Progenitor cell of endocrine pancreas (in vitro differentiated cells): ENCODE data around the gene HS3ST5. TPM values are rescaled to one million over a fixed set of nuclear protein-coding genes. Genes with fewer than 3 reads are reported as not detected.
"Not testable (repeated sequence)": the region's sequence is repeated elsewhere in the genome, so short reads cannot be mapped to it uniquely, and the experiment has no call there.

Experiments
- DNase-seq: peaks from one replicate; pipeline ENCODE4 v3.0.0; 2021; ENCODE audit warnings: low spot score; ENCODE audit not compliant: unreplicated experiment
- H3K27ac Mint-ChIP-seq: 2 replicates; pipeline ENCODE4 v1.8.0; 2021; ENCODE audit warnings: mild to moderate bottlenecking, moderate library complexity, mixed read lengths
- H3K27me3 Mint-ChIP-seq: 2 replicates; pipeline ENCODE4 v1.8.0; 2021; ENCODE audit warnings: mixed read lengths
- H3K36me3 Mint-ChIP-seq: 2 replicates; pipeline ENCODE4 v1.8.0; 2022; ENCODE audit warnings: mixed read lengths; ENCODE audit not compliant: insufficient read depth
- H3K4me1 Mint-ChIP-seq: 2 replicates; pipeline ENCODE4 v1.8.0; 2021; ENCODE audit warnings: low read depth, mixed read lengths
- H3K4me3 Mint-ChIP-seq: 2 replicates; pipeline ENCODE4 v1.8.0; 2021; ENCODE audit warnings: low read depth, mild to moderate bottlenecking, moderate library complexity, mixed read lengths
- H3K9me3 Mint-ChIP-seq: 2 replicates; pipeline ENCODE4 v1.8.0; 2021; ENCODE audit warnings: low read depth, mixed read lengths
- CTCF ChIP-seq: fragments of 200-600 bp; sonication (generic); IDR thresholded peaks from one replicate; pipeline ENCODE4 v1.5.0; 2021; ENCODE audit warnings: antibody characterized with exemption, mild to moderate bottlenecking; ENCODE audit not compliant: unreplicated experiment
- total RNA-seq: library from RNA; stranded (reverse); gene quantifications from 2 replicates; pipeline ENCODE4 v1.2.1, GENCODE V29; 2021

Gene HS3ST5
- total RNA-seq, 1 donor from 2014 or later = 0.31 TPM

- Mint-ChIP-seq H3K4me3 (no peak overlapping the region), H3K9me3 (peaks cover 6% of the 10 kb centered on the region), H3K36me3 (no peaks in the 10 kb centered on the region), H3K27me3 (no peaks in the 10 kb centered on the region), H3K27ac (no peak overlapping the region), H3K4me1 (no peaks in the 10 kb centered on the region)
- TF ChIP-seq CTCF = no peak
- DNase-seq = no peak
Observed at GRCh38 chr6:114315831-114316595, 26.8 kb downstream of the HS3ST5 start.

DNA sequence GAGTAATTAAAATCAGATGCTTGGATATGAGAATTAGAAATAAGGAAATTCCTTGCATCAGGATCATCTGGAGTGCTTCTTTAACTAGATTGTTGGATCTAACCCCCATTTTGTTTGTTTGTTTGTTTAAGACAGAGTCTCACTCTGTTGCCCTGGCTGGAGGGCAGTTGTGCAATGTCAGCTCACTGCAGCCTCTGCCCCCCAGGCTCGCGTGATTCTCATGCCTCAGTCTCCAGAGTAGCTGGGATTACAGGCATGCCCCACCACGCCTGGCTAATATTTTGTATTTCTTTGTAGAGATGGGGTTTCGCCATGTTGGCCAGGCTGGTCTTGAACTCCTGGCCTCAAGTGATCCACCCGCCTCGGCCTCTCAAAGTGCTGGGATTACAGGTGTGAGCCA lies 29.0 kb downstream of the HS3ST5 start:
- not testable (repeated sequence) for H3K4me3 Mint-ChIP-seq, H3K27me3 Mint-ChIP-seq, H3K9me3 Mint-ChIP-seq, H3K4me1 Mint-ChIP-seq, H3K36me3 Mint-ChIP-seq, DNase-seq, H3K27ac Mint-ChIP-seq

DNA sequence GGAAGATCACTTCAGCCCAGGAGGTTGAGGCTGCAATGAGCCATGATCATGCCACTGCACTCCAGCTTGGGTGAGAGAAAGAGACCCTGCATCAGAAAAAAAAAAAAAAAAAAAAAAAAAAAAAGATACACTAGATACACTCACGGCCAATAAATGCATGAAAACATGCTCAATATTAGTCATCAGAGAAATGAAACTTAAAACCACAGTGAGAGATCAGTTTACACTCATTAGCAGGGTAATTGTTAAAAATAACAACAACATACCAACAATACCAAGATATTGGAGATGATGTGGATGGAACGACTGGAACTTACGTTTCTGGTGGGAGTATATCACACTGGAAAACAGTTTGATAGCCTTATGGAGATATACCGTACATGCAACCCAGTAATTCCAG lies 29.9 kb downstream of the HS3ST5 start:
- no peak for TF ChIP-seq CTCF
- peaks cover 6% of the 10 kb centered on the region for H3K9me3 Mint-ChIP-seq
- DNase-seq = no peak
- H3K4me1 Mint-ChIP-seq = no peaks in the 10 kb centered on the region
- H3K4me3 Mint-ChIP-seq = no peak overlapping the region
- H3K27me3 Mint-ChIP-seq = no peaks in the 10 kb centered on the region
- H3K36me3 Mint-ChIP-seq = no peaks in the 10 kb centered on the region
- no peak overlapping the region for H3K27ac Mint-ChIP-seq

GRCh38 chr6:114310053-114310452 lies 32.8 kb downstream of the HS3ST5 start:
- H3K4me3 Mint-ChIP-seq = no peak overlapping the region
- H3K27ac Mint-ChIP-seq = no peak overlapping the region
- H3K36me3 Mint-ChIP-seq = no peaks in the 10 kb centered on the region
- H3K27me3 Mint-ChIP-seq = no peaks in the 10 kb centered on the region
- no peaks in the 10 kb centered on the region for H3K4me1 Mint-ChIP-seq
- DNase-seq = no peak
- no peak for TF ChIP-seq CTCF
- H3K9me3 Mint-ChIP-seq = peaks cover 6% of the 10 kb centered on the region

DNA sequence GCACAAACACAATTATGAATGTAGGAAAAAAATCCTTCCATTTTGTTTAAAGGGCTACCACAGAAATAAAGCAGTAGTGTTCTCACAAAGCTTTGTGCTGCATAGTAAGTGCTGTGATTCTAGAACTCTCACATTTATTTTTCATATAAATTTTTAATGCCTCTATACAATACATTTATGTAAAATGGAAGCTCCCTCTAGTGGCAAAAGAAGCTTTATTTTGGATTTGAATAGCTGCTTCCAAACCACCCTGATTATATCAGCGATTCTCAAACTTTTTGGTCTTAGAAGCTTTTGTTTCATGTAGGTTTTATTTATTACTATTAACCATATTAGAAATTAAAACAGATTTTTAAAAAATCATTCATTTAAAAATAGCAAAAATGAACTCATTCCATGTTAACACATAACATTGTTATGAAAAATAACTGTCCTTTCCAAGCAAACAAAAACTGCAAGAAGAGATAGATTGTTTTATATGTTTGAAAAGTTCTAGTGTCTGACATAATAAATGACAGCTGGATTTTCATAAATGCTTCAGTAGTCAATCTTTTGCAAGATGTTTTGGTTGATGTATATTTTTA lies 38.4 kb downstream of the HS3ST5 start:
- H3K27me3 Mint-ChIP-seq = no peaks in the 10 kb centered on the region

More for the DNA sequence above, 38.4 kb downstream of the HS3ST5 start:
- no peaks in the 10 kb centered on the region for H3K4me1 Mint-ChIP-seq
- peak; percentile 60 for TF ChIP-seq CTCF
- DNase-seq = no peak
- peaks cover 6% of the 10 kb centered on the region for H3K9me3 Mint-ChIP-seq
- H3K27ac Mint-ChIP-seq = no peak overlapping the region
- peaks cover under 1% of the 10 kb centered on the region for H3K36me3 Mint-ChIP-seq
- no peak overlapping the region for H3K4me3 Mint-ChIP-seq
